Measurements from ENCODE around the gene CHRM2. TPM values are rescaled to one million over a fixed set of nuclear protein-coding genes. Genes with fewer than 3 reads are reported as not detected.

Gene CHRM2
- total RNA-seq, 2 donors from 2014 or later, result 0.30 to 6.1 TPM

GRCh38 chr7:136942994-136943393, 74.5 kb downstream of the CHRM2 start:
- Histone ChIP-seq H3K9ac (ENCODE audit: low read depth in 2 of 2, low read length in 2 of 2) (no peak overlapping the region), H3K27ac (no peak overlapping the region), H3K4me1 (no peaks in the 10 kb centered on the region)

DNA sequence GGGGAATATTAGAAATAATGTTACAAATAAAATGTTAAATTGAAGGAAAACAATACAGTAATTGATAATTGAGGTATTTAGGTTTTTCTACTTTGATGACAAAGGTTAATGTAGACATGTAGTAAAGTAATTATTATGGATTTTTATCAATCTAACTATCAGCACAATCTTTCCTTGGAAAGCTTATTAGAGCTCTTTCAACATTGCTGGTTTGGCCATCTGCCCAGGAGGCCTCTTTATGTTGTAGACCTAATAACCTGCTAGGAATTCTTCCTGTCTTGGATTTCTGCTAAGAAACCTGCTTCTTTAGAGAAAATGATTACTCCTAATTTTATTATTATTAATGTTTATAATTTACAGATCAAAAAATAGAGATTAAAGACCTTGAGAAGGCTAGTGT, 78.9 kb downstream of the CHRM2 start:
- Histone ChIP-seq H3K4me3 (no peak overlapping the region), H3K36me3 (no peaks in the 10 kb centered on the region), H3K27me3 (no peaks in the 10 kb centered on the region), H3K9ac (ENCODE audit: low read depth in 2 of 2, low read length in 2 of 2) (no peak overlapping the region), H3K27ac (no peak overlapping the region), H3K4me1 (no peaks in the 10 kb centered on the region), H3K9me3 (no peaks in the 10 kb centered on the region)
- intact Hi-C loops (cut with DNase I), result no loop called here
- DNase-seq, result no peak
- TF ChIP-seq, protein P1, sequence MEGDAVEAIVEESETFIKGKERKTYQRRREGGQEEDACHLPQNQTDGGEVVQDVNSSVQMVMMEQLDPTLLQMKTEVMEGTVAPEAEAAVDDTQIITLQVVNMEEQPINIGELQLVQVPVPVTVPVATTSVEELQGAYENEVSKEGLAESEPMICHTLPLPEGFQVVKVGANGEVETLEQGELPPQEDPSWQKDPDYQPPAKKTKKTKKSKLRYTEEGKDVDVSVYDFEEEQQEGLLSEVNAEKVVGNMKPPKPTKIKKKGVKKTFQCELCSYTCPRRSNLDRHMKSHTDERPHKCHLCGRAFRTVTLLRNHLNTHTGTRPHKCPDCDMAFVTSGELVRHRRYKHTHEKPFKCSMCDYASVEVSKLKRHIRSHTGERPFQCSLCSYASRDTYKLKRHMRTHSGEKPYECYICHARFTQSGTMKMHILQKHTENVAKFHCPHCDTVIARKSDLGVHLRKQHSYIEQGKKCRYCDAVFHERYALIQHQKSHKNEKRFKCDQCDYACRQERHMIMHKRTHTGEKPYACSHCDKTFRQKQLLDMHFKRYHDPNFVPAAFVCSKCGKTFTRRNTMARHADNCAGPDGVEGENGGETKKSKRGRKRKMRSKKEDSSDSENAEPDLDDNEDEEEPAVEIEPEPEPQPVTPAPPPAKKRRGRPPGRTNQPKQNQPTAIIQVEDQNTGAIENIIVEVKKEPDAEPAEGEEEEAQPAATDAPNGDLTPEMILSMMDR (IDR thresholded peaks at IDR 0.05), result no peak

More at GRCh38 chr7:136942994-136943393, 74.5 kb downstream of the CHRM2 start:
- H3K4me3 ChIP-seq, result no peak overlapping the region
- no peak for DNase-seq
- intact Hi-C loops (cut with DNase I), result no loop called here
- TF ChIP-seq, protein P1 (IDR thresholded peaks at IDR 0.05), result no peak
- H3K27me3 ChIP-seq, result no peaks in the 10 kb centered on the region
- H3K36me3 ChIP-seq, result no peaks in the 10 kb centered on the region
- H3K9me3 ChIP-seq, result no peaks in the 10 kb centered on the region

DNA sequence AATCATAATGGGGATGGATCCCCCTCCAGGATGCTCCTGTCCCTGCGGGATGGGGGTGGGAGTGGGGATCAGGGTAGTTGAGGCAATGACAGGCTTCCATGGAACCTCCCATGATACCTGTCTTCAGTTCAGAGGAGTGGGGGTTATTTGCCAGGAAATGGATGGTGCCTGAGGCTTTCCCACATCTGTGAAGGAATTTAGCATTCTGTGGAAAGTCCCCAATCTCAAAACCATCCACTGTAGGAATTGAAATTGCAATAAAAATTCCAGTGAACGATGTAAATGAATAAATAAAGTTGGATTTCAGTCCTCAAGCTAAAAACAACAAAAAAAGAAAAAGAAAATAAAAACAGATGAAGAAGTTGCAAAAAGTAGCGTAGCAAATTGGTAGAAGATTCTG, 81.9 kb downstream of the CHRM2 start:
- H3K27me3 ChIP-seq, result no peaks in the 10 kb centered on the region
- H3K4me1 ChIP-seq, result no peaks in the 10 kb centered on the region
- no peak overlapping the region for H3K27ac ChIP-seq
- intact Hi-C loops (cut with DNase I), result no loop called here
- no peaks in the 10 kb centered on the region for H3K36me3 ChIP-seq
- H3K4me3 ChIP-seq, result no peak overlapping the region
- TF ChIP-seq, protein P1 (IDR thresholded peaks at IDR 0.05), result no peak
- DNase-seq, result no peak
- H3K9me3 ChIP-seq, result no peaks in the 10 kb centered on the region
- H3K9ac ChIP-seq (ENCODE audit: low read depth in 2 of 2, low read length in 2 of 2), result no peak overlapping the region

DNA sequence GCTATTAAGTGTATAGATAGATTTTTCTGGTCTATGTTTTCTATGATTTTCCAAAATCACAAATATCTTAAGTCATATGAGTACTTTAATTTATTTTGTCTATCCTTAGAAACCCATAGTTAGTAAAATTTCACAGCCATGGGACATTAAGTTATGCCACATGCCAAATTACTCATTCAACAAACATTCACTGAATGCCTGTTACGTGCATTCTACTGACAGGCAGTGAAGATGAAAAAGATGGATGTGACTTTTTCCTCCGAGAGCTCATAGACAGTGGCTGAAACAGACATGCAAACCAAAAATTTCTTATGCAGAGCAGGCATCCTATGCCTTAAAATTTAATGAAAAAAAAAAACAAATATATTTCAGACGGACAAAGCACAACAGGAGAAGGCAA, 84.9 kb downstream of the CHRM2 start:
- Histone ChIP-seq H3K9ac (ENCODE audit: low read depth in 2 of 2, low read length in 2 of 2) (no peak overlapping the region), H3K9me3 (no peaks in the 10 kb centered on the region), H3K4me3 (no peak overlapping the region), H3K4me1 (no peaks in the 10 kb centered on the region), H3K36me3 (no peaks in the 10 kb centered on the region), H3K27me3 (no peaks in the 10 kb centered on the region), H3K27ac (no peak overlapping the region)
- DNase-seq, result no peak
- TF ChIP-seq, protein P1 (IDR thresholded peaks at IDR 0.05), result no peak
- intact Hi-C loops (cut with DNase I), result no loop called here

GRCh38 chr7:136956232-136956631, 87.8 kb downstream of the CHRM2 start:
- intact Hi-C loops (cut with DNase I), result no loop called here
- no peak for DNase-seq
- no peak overlapping the region for H3K4me3 ChIP-seq
- H3K27ac ChIP-seq, result no peak overlapping the region
- no peaks in the 10 kb centered on the region for H3K36me3 ChIP-seq
- no peak overlapping the region for H3K9ac ChIP-seq (ENCODE audit: low read depth in 2 of 2, low read length in 2 of 2)
- no peaks in the 10 kb centered on the region for H3K27me3 ChIP-seq
- H3K9me3 ChIP-seq, result no peaks in the 10 kb centered on the region
- TF ChIP-seq, protein P1 (IDR thresholded peaks at IDR 0.05), result no peak
- H3K4me1 ChIP-seq, result no peaks in the 10 kb centered on the region

- H3K9me3 ChIP-seq, result no peaks in the 10 kb centered on the region
- H3K36me3 ChIP-seq, result no peaks in the 10 kb centered on the region
- no peaks in the 10 kb centered on the region for H3K4me1 ChIP-seq
- TF ChIP-seq, protein P1 (IDR thresholded peaks at IDR 0.05), result no peak
- no peak for DNase-seq
- H3K27me3 ChIP-seq, result no peaks in the 10 kb centered on the region
- no peak overlapping the region for H3K27ac ChIP-seq
- H3K9ac ChIP-seq (ENCODE audit: low read depth in 2 of 2, low read length in 2 of 2), result no peak overlapping the region
- H3K4me3 ChIP-seq, result no peak overlapping the region
- intact Hi-C loops (cut with DNase I), result no loop called here
Observed at GRCh38 chr7:136956671-136957070, 88.2 kb downstream of the CHRM2 start.

Data from colonic mucosa (tissue), 4 donors.